GM18870 (cell line): ENCODE results near the gene CCR6.
A peak's percentile ranks its signal among the peaks of the same experiment; 100 is the strongest.

ENCODE experiments used
- ATAC-seq: cut with Tn5 transposase; IDR thresholded peaks from one replicate; pipeline ENCODE4 v1.9.1; 2021; ENCODE audit warnings: moderate library complexity; ENCODE audit not compliant: unreplicated experiment

The CCR6 gene

GRCh38 chr6:167119670-167120582 lies 3.0 kb upstream of the CCR6 start:
- ATAC-seq: no peak

GRCh38 chr6:167120583-167120903 lies 2.4 kb upstream of the CCR6 start:
- ATAC-seq: no peak

- no peak for ATAC-seq
These were observed 1.5 kb upstream of the CCR6 start for GRCh38 chr6:167121335-167121841.

- ATAC-seq: peak; percentile 30
These were observed 662 bp upstream of the CCR6 start for GRCh38 chr6:167122041-167122826.

- ATAC-seq: no peak
These were observed 1.9 kb downstream of the CCR6 start for GRCh38 chr6:167124753-167125152.

GRCh38 chr6:167125410-167125809 lies 2.5 kb downstream of the CCR6 start:
- no peak for ATAC-seq

GRCh38 chr6:167125855-167126349 lies 3.0 kb downstream of the CCR6 start:
- ATAC-seq: no peak

GRCh38 chr6:167127785-167128531 lies 5.1 kb downstream of the CCR6 start:
- ATAC-seq: no peak

GRCh38 chr6:167129159-167129558 lies 6.3 kb downstream of the CCR6 start:
- no peak for ATAC-seq

GRCh38 chr6:167129562-167129961 lies 6.7 kb downstream of the CCR6 start:
- peak; percentile 2 for ATAC-seq

GRCh38 chr6:167130008-167130677 lies 7.2 kb downstream of the CCR6 start:
- ATAC-seq: peak; percentile 59

- no peak for ATAC-seq
These were observed 8.1 kb downstream of the CCR6 start for GRCh38 chr6:167130712-167131684.

GRCh38 chr6:167134448-167135328 lies 11.8 kb downstream of the CCR6 start:
- ATAC-seq: no peak

- ATAC-seq: no peak
These were observed 13.5 kb downstream of the CCR6 start for GRCh38 chr6:167136376-167136775.

- no peak for ATAC-seq
These were observed 14.2 kb downstream of the CCR6 start for GRCh38 chr6:167137081-167137480.

GRCh38 chr6:167137881-167138280 lies 15.0 kb downstream of the CCR6 start:
- no peak for ATAC-seq

GRCh38 chr6:167139761-167140160 lies 16.9 kb downstream of the CCR6 start:
- ATAC-seq: no peak
